ENCODE measurements around the gene FATE1.

DNA sequence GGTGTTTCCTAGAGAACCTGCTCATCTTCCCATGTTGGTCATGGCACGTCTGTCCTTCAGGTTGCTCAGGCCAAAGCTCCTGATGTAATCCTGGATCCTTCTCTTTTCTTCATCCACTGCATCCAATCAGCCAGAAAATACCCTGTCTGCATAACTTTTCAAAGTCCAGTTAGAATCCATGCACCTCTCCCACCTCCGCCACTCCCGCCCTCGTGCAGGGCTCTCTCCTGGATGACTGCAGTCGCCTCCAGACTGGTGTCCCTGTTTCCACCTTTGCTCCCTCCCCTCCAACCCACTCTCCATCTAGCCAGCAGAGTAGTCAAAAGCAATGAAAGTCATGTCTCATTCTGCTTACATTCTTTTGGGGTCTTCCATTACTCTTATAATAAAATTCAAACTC, 34.7 kb downstream of the FATE1 start:
- TF ChIP-seq, protein P1, sequence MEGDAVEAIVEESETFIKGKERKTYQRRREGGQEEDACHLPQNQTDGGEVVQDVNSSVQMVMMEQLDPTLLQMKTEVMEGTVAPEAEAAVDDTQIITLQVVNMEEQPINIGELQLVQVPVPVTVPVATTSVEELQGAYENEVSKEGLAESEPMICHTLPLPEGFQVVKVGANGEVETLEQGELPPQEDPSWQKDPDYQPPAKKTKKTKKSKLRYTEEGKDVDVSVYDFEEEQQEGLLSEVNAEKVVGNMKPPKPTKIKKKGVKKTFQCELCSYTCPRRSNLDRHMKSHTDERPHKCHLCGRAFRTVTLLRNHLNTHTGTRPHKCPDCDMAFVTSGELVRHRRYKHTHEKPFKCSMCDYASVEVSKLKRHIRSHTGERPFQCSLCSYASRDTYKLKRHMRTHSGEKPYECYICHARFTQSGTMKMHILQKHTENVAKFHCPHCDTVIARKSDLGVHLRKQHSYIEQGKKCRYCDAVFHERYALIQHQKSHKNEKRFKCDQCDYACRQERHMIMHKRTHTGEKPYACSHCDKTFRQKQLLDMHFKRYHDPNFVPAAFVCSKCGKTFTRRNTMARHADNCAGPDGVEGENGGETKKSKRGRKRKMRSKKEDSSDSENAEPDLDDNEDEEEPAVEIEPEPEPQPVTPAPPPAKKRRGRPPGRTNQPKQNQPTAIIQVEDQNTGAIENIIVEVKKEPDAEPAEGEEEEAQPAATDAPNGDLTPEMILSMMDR (IDR thresholded peaks at IDR 0.05; ENCODE audit: insufficient read depth, low read length): no peak
- TF ChIP-seq POLR2AphosphoS5 (IDR thresholded peaks at IDR 0.05; ENCODE audit: low read depth): no peak
- TF ChIP-seq, protein P2, sequence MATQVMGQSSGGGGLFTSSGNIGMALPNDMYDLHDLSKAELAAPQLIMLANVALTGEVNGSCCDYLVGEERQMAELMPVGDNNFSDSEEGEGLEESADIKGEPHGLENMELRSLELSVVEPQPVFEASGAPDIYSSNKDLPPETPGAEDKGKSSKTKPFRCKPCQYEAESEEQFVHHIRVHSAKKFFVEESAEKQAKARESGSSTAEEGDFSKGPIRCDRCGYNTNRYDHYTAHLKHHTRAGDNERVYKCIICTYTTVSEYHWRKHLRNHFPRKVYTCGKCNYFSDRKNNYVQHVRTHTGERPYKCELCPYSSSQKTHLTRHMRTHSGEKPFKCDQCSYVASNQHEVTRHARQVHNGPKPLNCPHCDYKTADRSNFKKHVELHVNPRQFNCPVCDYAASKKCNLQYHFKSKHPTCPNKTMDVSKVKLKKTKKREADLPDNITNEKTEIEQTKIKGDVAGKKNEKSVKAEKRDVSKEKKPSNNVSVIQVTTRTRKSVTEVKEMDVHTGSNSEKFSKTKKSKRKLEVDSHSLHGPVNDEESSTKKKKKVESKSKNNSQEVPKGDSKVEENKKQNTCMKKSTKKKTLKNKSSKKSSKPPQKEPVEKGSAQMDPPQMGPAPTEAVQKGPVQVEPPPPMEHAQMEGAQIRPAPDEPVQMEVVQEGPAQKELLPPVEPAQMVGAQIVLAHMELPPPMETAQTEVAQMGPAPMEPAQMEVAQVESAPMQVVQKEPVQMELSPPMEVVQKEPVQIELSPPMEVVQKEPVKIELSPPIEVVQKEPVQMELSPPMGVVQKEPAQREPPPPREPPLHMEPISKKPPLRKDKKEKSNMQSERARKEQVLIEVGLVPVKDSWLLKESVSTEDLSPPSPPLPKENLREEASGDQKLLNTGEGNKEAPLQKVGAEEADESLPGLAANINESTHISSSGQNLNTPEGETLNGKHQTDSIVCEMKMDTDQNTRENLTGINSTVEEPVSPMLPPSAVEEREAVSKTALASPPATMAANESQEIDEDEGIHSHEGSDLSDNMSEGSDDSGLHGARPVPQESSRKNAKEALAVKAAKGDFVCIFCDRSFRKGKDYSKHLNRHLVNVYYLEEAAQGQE (IDR thresholded peaks at IDR 0.05; ENCODE audit: insufficient replicate concordance, low read depth): no peak
- TF ChIP-seq GABPA (IDR thresholded peaks at IDR 0.05; ENCODE audit: low read depth): no peak
